HG02642 (cell line): Measurements from ENCODE around the gene ATP6V1D.
"Not testable (repeated sequence)": the region's sequence is repeated elsewhere in the genome, so short reads cannot be mapped to it uniquely, and the experiment has no call there.

ENCODE experiments used
- ATAC-seq: cut with Tn5 transposase; IDR thresholded peaks from one replicate; pipeline ENCODE4 v1.9.1; 2021; ENCODE audit warnings: mild to moderate bottlenecking; ENCODE audit not compliant: unreplicated experiment, poor library complexity

The ATP6V1D gene

DNA sequence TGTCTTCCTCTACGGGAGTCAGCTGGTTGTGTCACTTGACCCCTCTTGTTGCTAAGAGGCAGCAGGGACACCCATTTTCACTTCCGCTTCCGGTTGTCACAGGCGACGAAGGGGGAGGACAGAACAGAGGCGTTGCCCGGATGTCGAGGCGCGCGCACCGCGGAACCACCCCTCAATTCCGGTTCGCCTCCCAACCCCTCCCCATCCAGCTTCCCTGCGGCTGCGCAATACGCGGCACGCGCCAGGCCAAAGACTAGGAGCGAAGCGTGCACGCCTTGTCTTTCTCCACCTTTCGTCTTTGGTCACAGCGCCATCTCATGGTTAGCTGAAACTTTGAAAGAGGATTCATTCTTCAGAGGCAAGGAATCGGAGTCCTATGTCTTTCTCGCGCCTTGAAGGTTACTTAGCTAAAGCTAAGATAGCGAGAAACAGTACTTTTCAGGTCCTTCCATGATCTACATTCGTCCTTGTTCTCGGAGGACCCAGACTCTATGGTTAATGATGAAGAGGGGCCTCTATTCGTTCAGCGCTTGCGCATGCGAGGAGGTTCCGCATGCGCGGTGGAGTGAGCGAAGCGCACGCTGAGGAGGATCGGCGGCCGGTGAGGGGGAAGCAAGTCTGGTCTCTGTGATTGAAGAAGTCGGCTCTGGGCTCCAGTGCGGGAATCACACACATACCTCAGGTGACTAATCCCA, at the start of gene ATP6V1D, which contains the start of gene EIF2S1:
TSS of gene ATP6V1D (minus strand) at position 30 of the 695 bp plus-strand sequence. CDS start 106 bp downstream, outside the sequence.
TSS of gene EIF2S1 (plus strand) at position 554 of the 695 bp plus-strand sequence. CDS start 4,440 bp downstream, outside the sequence.
- ATAC-seq: peak; percentile 90

GRCh38 chr14:67408122-67408801, 48.7 kb upstream of the ATP6V1D start:
- ATAC-seq: not testable (repeated sequence)

DNA sequence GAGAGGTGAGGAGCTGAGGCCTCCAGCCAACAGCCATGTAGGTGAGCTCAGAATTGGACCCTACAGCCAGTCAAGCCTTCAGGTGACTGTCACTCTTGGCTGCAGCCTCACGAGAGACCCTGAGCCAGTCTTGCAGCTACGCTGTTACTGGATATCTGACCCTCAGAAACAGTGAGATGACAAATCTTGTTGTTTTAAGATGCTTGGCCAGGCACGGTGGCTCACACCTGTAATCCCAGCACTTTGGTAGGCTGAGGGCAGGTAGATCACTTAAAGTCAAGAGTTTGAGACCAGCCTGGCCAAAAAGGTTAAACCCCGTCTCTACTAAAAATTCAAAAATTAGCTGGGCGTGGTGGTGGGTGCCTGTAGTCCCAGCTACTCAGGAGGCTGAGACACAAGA, 46.2 kb upstream of the ATP6V1D start:
- ATAC-seq: no peak

GRCh38 chr14:67400434-67400833, 40.8 kb upstream of the ATP6V1D start:
- no peak for ATAC-seq

GRCh38 chr14:67397536-67397935, 37.9 kb upstream of the ATP6V1D start:
- ATAC-seq: no peak

- ATAC-seq: no peak
Measured at GRCh38 chr14:67396381-67396970, 36.9 kb upstream of the ATP6V1D start.

GRCh38 chr14:67395876-67396189, 36.2 kb upstream of the ATP6V1D start:
- ATAC-seq: no peak

DNA sequence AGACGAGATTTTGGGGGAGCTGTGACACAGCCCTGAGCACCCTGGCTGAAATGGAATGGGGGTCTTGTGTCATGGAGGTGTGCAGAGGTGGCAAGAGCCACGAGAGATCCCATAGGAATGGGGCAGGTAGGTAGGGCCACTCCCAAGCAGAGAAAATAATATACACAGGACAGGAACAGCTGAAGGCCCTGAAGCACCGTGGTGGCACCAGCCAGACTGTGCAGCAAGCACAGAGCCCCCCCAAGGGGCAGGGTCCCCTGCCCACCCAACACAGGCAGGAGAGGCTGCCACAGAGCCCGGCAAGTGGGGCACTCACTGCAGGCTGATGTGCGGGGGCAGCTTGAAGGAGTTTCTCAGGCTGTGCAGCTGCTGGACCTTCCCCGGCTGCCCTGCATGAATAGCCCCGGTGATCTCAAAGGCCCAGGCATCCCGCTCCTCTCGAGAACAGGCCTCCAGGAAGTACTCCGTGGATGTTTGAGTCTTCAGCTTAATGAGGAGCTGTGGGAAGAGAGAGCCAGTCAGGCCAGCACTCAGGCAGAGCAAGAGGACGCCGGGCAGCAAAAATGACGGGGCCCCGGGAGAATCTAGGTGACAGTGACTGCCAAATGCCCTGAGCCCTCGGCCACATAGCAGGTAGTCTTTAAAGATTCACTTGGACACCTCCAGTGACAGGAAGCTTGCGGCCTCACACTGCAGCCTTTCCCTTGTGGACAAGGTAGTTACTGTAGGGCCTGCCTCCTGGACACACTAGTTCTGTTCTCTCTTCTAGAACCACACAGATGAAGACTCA, 35.7 kb upstream of the ATP6V1D start:
- no peak for ATAC-seq

DNA sequence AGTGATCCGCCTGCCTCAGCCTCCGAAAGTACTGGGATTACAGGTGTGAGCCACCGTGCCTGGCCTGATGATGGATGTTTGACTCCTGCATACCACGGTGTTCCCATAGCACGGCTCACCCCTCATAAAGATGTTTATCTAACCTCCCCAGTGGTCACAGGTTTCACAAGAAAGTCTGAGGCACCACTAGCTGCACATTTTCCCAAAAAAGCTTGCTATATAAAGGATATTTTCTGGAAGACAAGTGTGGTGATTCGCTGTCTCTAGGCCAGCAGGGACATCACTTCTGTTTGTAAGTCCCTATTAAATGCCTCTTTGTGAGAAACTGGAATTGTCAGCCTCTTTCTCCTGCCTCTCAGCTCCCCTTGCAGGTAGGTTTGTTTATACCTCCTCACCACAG, 34.1 kb upstream of the ATP6V1D start:
- ATAC-seq: no peak

DNA sequence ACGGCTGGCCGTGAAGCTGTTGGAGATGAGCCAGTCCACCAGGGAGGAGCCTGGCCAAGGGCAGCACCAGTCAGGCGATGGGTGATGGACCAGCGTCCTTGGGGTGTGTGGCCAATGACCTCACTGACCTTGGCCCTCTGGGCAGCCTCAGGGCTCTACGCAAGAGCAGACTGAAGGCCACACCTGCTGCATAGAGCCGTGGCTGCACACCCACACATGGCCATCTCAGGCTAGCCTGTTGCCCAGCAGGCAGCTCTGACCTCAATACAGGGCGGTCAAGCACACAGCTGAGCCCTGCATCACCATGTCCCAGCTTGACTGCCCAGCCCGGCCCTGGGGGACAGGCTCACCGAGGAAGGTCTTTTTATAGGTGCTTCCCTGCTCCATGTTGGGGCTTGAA, 33.2 kb upstream of the ATP6V1D start:
- ATAC-seq: no peak

DNA sequence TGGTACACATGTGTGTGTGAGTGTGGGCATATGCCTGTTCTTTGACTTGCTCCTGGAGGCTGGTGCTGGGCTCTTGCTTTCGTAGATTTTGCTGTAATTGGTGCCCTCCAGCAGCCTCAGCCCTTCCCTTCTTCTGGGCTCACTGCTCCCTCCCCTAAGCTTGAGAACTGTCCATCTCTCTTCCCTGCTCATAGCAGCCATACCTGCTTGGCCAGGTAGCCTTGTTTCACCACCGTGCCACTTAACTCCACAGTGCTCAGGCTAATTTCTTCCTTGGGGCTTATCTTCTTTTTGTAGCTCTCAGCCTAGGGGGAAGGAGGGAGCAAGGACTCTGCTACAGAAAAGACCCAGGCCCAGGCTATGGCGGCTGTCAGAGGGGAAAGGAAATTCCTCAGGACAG, 32.5 kb upstream of the ATP6V1D start:
- ATAC-seq: no peak

GRCh38 chr14:67391268-67391667, 31.7 kb upstream of the ATP6V1D start:
- ATAC-seq: no peak

- ATAC-seq: no peak
Measured at GRCh38 chr14:67389811-67390534, 30.4 kb upstream of the ATP6V1D start.

- ATAC-seq: no peak
Measured at GRCh38 chr14:67389275-67389674, 29.7 kb upstream of the ATP6V1D start.

- no peak for ATAC-seq
Measured at GRCh38 chr14:67387195-67387594, 27.6 kb upstream of the ATP6V1D start.

GRCh38 chr14:67385618-67386017, 26.0 kb upstream of the ATP6V1D start:
- no peak for ATAC-seq

GRCh38 chr14:67385120-67385519, 25.5 kb upstream of the ATP6V1D start:
- ATAC-seq: no peak

DNA sequence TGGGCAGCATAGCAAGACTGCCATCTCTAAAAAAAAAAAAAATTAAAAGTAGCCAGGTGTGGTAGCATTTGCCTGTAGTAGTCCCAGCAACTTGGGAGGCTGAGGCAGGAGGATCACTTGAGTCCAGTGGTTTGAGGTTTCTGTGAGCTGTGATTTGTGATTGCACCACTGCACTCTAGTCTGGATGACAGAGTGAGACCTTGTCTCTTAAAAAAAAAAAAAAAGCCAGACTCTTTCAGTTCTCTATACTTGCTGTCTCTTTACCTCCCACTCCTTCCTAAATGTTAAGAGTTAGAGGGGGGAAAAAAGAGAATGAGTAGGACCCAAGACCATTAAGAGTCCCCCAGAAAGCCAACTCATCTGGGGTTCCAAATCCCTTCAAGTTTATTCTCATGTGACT, 18.3 kb upstream of the ATP6V1D start:
- no peak for ATAC-seq

DNA sequence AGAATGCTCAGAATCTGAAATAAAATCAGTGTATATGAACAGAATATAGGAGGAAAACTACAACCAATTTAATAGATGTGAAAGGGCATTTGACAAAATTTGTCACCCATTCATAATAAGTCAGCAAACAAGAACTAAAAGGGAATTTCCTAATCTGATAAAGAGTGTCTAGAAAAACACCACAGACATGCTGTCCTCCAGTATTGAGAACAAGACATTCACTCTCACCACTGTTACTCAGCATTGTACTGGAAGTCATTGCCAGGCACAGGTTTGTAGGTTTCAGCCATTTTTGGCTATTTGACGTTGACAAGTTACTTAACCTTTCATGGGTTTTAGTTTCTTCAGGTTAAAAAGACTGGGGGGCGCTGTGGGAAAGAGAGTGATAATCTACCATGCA, 13.7 kb upstream of the ATP6V1D start:
- no peak for ATAC-seq

- no peak for ATAC-seq
Measured at GRCh38 chr14:67372833-67373232, 13.2 kb upstream of the ATP6V1D start.
